ENCODE measurements around the gene SMIM33.

SMIM33 gene

DNA sequence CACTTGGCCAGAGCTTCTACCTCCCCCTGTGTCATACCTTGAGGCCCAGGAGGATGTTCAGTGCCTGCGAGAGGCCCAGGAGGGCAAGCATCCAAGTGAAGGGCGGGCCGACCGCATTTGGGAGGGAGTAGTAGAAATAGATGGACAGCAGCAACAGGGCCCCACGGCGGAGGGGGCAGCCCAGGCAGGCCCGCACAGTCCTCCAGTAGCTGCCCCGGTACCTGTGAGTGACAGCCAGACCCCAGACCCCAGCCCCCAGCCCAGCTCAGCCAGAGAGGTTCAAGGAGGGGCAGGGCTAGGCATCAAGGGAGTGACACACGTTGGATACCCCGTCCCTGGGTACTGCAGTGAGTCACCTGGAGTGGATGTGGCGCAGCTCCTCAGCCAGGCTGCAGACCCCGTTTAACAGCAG is 10.3 kb downstream of the SMIM33 start:
- TF ChIP-seq ESRRG (CRISPR knock-in tag; IDR thresholded peaks at IDR 0.05), result no peak
- TF ChIP-seq TOX (CRISPR knock-in tag; IDR thresholded peaks at IDR 0.05; ENCODE audit: borderline replicate concordance), result no peak
- no peak for TF ChIP-seq ARNTL (CRISPR knock-in tag; IDR thresholded peaks at IDR 0.05; ENCODE audit: borderline replicate concordance, low read depth)
- no peak for TF ChIP-seq CSRNP3 (CRISPR knock-in tag; IDR thresholded peaks at IDR 0.05)
- no peak for TF ChIP-seq BACH2 (CRISPR knock-in tag; IDR thresholded peaks at IDR 0.05; ENCODE audit: borderline replicate concordance)
- TF ChIP-seq POU6F1 (CRISPR knock-in tag; IDR thresholded peaks at IDR 0.05; ENCODE audit: borderline replicate concordance, low read depth), result no peak
- TF ChIP-seq TCF4 (CRISPR knock-in tag; IDR thresholded peaks at IDR 0.05; ENCODE audit: borderline replicate concordance), result no peak
- TF ChIP-seq ZFP3 (CRISPR knock-in tag; IDR thresholded peaks at IDR 0.05), result no peak
- TF ChIP-seq GLIS3 (CRISPR knock-in tag; IDR thresholded peaks at IDR 0.05), result no peak
- TF ChIP-seq RARB (CRISPR knock-in tag; IDR thresholded peaks at IDR 0.05), result no peak
- TF ChIP-seq SNAI2 (CRISPR knock-in tag; IDR thresholded peaks at IDR 0.05), result no peak
- TF ChIP-seq ZNF70 (CRISPR knock-in tag; IDR thresholded peaks at IDR 0.05), result no peak
- TF ChIP-seq, protein P1, sequence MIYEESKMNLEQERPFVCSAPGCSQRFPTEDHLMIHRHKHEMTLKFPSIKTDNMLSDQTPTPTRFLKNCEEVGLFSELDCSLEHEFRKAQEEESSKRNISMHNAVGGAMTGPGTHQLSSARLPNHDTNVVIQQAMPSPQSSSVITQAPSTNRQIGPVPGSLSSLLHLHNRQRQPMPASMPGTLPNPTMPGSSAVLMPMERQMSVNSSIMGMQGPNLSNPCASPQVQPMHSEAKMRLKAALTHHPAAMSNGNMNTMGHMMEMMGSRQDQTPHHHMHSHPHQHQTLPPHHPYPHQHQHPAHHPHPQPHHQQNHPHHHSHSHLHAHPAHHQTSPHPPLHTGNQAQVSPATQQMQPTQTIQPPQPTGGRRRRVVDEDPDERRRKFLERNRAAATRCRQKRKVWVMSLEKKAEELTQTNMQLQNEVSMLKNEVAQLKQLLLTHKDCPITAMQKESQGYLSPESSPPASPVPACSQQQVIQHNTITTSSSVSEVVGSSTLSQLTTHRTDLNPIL (CRISPR knock-in tag; IDR thresholded peaks at IDR 0.05; ENCODE audit: low read depth), result no peak
- TF ChIP-seq ZNF565 (CRISPR knock-in tag; conservative IDR thresholded peaks at IDR 0.05; ENCODE audit: low read depth), result no peak
- peak; percentile 9 for ATAC-seq

DNA sequence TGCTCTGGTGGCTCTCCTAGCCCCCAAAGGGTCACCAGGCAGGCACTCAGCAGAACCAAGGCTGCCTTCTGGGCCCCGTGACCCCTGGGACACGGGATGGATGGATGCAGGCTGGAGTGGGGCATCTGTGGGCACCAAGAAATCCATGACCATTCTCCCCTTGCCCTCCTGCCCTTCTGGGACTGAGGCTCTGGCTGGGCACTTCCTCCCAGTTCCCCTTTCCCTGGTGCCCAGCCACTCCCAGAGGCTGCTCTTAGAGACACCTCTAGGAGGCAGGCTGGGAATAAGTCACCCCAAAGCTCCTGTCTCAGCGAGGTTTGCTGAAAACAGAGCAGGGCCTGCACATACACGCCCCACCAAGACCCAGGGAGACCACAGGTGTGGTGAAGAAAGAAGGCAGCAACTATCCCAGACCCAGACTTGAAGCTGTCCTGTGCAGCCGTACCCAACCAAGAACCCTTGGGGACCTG is 10.8 kb downstream of the SMIM33 start:
- TF ChIP-seq, protein P2, sequence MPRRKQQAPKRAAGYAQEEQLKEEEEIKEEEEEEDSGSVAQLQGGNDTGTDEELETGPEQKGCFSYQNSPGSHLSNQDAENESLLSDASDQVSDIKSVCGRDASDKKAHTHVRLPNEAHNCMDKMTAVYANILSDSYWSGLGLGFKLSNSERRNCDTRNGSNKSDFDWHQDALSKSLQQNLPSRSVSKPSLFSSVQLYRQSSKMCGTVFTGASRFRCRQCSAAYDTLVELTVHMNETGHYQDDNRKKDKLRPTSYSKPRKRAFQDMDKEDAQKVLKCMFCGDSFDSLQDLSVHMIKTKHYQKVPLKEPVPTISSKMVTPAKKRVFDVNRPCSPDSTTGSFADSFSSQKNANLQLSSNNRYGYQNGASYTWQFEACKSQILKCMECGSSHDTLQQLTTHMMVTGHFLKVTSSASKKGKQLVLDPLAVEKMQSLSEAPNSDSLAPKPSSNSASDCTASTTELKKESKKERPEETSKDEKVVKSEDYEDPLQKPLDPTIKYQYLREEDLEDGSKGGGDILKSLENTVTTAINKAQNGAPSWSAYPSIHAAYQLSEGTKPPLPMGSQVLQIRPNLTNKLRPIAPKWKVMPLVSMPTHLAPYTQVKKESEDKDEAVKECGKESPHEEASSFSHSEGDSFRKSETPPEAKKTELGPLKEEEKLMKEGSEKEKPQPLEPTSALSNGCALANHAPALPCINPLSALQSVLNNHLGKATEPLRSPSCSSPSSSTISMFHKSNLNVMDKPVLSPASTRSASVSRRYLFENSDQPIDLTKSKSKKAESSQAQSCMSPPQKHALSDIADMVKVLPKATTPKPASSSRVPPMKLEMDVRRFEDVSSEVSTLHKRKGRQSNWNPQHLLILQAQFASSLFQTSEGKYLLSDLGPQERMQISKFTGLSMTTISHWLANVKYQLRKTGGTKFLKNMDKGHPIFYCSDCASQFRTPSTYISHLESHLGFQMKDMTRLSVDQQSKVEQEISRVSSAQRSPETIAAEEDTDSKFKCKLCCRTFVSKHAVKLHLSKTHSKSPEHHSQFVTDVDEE (CRISPR knock-in tag; IDR thresholded peaks at IDR 0.05), result no peak
- TF ChIP-seq ZFP3 (CRISPR knock-in tag; IDR thresholded peaks at IDR 0.05) (no peak), POU6F1 (CRISPR knock-in tag; IDR thresholded peaks at IDR 0.05; ENCODE audit: borderline replicate concordance, low read depth) (no peak), ARNTL (CRISPR knock-in tag; IDR thresholded peaks at IDR 0.05; ENCODE audit: borderline replicate concordance, low read depth) (no peak), ZNF8 (CRISPR knock-in tag; IDR thresholded peaks at IDR 0.05) (no peak), ZFP30 (CRISPR knock-in tag; IDR thresholded peaks at IDR 0.05) (no peak), OSR1 (CRISPR knock-in tag; IDR thresholded peaks at IDR 0.05) (no peak)

DNA sequence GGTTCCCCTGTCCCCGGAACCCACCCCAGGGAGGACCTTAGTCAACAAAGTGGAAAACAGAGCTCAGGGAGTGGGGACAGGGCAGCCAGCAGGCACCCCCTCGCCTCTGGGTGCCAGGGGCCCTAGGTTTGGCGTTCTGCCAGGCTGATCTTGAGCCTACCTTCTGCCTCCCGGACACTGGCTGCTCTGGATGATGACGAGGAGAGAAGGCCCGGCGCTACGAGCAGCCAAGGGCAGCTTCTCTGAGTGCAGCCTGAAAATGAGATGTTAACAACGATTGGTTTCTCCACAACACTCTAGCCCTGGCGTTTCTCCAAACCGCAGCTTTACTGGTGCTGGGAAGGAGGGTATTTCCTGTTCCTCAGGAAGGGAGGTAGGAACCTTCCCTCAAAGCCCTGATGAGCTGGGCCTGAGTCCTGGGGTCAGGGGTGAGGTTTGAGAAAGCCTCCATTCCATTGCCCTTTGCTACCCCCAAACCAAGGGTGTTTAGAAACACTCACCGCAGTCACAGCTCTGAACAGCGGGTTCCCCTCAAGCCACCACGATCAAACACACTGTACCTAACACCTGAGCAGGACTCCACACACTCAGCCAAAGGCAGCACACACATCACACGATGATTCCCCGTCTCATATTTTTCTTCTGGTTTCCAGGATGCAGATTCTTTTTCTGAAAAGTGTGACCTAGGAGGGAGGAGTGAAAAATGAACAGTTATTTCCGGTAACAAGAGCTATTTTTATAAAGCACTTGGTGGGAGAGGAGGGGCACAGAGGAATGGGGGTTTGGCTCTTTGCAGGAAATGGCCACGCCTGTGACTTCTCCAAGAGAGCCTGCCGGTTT is 11.5 kb downstream of the SMIM33 start, which contains the start of gene STING1:
STING1 (minus strand) TSS at position 709 of the 840 bp plus-strand sequence. CDS start 1,054 bp downstream, outside the sequence.
- ATAC-seq, result peak; percentile 85
- no peak for TF ChIP-seq ZNF8 (CRISPR knock-in tag; IDR thresholded peaks at IDR 0.05)
- no peak for TF ChIP-seq ZC3H10 (CRISPR knock-in tag; IDR thresholded peaks at IDR 0.05)
- no peak for TF ChIP-seq ZFP30 (CRISPR knock-in tag; IDR thresholded peaks at IDR 0.05)
- TF ChIP-seq PPARA (CRISPR knock-in tag; IDR thresholded peaks at IDR 0.05; ENCODE audit: borderline replicate concordance), result no peak
- no peak for TF ChIP-seq TOX (CRISPR knock-in tag; IDR thresholded peaks at IDR 0.05; ENCODE audit: borderline replicate concordance)
- TF ChIP-seq CSRNP3 (CRISPR knock-in tag; IDR thresholded peaks at IDR 0.05), result no peak
- no peak for TF ChIP-seq ISL1 (CRISPR knock-in tag; IDR thresholded peaks at IDR 0.05)
- TF ChIP-seq ZFP3 (CRISPR knock-in tag; IDR thresholded peaks at IDR 0.05), result no peak
- TF ChIP-seq, protein P3, sequence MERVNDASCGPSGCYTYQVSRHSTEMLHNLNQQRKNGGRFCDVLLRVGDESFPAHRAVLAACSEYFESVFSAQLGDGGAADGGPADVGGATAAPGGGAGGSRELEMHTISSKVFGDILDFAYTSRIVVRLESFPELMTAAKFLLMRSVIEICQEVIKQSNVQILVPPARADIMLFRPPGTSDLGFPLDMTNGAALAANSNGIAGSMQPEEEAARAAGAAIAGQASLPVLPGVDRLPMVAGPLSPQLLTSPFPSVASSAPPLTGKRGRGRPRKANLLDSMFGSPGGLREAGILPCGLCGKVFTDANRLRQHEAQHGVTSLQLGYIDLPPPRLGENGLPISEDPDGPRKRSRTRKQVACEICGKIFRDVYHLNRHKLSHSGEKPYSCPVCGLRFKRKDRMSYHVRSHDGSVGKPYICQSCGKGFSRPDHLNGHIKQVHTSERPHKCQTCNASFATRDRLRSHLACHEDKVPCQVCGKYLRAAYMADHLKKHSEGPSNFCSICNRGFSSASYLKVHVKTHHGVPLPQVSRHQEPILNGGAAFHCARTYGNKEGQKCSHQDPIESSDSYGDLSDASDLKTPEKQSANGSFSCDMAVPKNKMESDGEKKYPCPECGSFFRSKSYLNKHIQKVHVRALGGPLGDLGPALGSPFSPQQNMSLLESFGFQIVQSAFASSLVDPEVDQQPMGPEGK (CRISPR knock-in tag; IDR thresholded peaks at IDR 0.05; ENCODE audit: borderline replicate concordance), result no peak
- TF ChIP-seq ZNF70 (CRISPR knock-in tag; IDR thresholded peaks at IDR 0.05), result no peak
- no peak for TF ChIP-seq POU6F1 (CRISPR knock-in tag; IDR thresholded peaks at IDR 0.05; ENCODE audit: borderline replicate concordance, low read depth)

More for the DNA sequence above, 10.8 kb downstream of the SMIM33 start:
- peak; percentile 65 for ATAC-seq

Measured in SK-N-SH treated with all-trans-retinoic acid at 6 μM for 48 hours (cell line).